Mesendoderm (in vitro differentiated cells): ENCODE measurements around the gene ARHGDIA.
A peak's percentile ranks its signal among the peaks of the same experiment; 100 is the strongest.

ENCODE experiments used
- DNase-seq: peaks from one replicate; pipeline ENCODE4 v3.0.0; 2013
- H2AK5ac ChIP-seq: 2 replicates; pipeline ENCODE4 v1.6.1; 2013; ENCODE audit warnings: low read length, inconsistent platforms
- H2BK120ac ChIP-seq: 2 replicates; pipeline ENCODE4 v1.6.1; 2013; ENCODE audit warnings: low read depth, mild to moderate bottlenecking, low read length, moderate library complexity, mixed read lengths
- H2BK15ac ChIP-seq: replicated peaks from 2 replicates; pipeline ENCODE4 v1.6.1; 2013; ENCODE audit warnings: low read depth, mild to moderate bottlenecking, moderate library complexity
- H2BK5ac ChIP-seq: 2 replicates; pipeline ENCODE4 v1.6.1; 2013; ENCODE audit warnings: low read length, inconsistent platforms
- H3K18ac ChIP-seq: 2 replicates; pipeline ENCODE4 v1.6.1; 2013; ENCODE audit warnings: mild to moderate bottlenecking, low read length, mixed read lengths
- H3K23ac ChIP-seq: one replicate; pipeline ENCODE4 v1.6.1; 2013; ENCODE audit warnings: low read length
- H3K27ac ChIP-seq: 2 replicates; pipeline ENCODE4 v1.5.1; 2013; ENCODE audit warnings: low read depth, mild to moderate bottlenecking, inconsistent platforms, low read length, moderate library complexity
- H3K27me3 ChIP-seq: 2 replicates; pipeline ENCODE4 v1.6.1; 2013; ENCODE audit warnings: low read length, control low read depth, mild to moderate bottlenecking, inconsistent platforms; ENCODE audit not compliant: insufficient read depth, poor library complexity
- H3K36me3 ChIP-seq: 2 replicates; pipeline ENCODE4 v1.6.1; 2013; ENCODE audit warnings: low read length, inconsistent platforms; ENCODE audit not compliant: control insufficient read depth, insufficient read depth
- H3K4ac ChIP-seq: one replicate; pipeline ENCODE4 v1.6.1; 2013; ENCODE audit warnings: low read depth, mild to moderate bottlenecking, low read length, moderate library complexity
- H3K4me1 ChIP-seq: 2 replicates; pipeline ENCODE4 v1.6.1; 2013; ENCODE audit warnings: low read depth, low read length, inconsistent platforms; ENCODE audit not compliant: control insufficient read depth
- H3K4me2 ChIP-seq: 2 replicates; pipeline ENCODE4 v1.6.1; 2013; ENCODE audit warnings: low read length
- H3K4me3 ChIP-seq: 2 replicates; pipeline ENCODE4 v1.5.1; 2013; ENCODE audit warnings: mild to moderate bottlenecking, low read length
- H3K56ac ChIP-seq: one replicate; pipeline ENCODE4 v1.6.1; 2013; ENCODE audit warnings: low read length
- H3K79me1 ChIP-seq: 2 replicates; pipeline ENCODE4 v1.6.1; 2013; ENCODE audit warnings: low read length, inconsistent platforms
- H3K79me2 ChIP-seq: 2 replicates; pipeline ENCODE4 v1.6.1; 2013; ENCODE audit warnings: mild to moderate bottlenecking, low read length; ENCODE audit not compliant: control insufficient read depth, insufficient read depth
- H3K9ac ChIP-seq: 2 replicates; pipeline ENCODE4 v1.6.1; 2013; ENCODE audit warnings: low read length, inconsistent platforms
- H4K5ac ChIP-seq: one replicate; pipeline ENCODE4 v1.6.1; 2013; ENCODE audit warnings: low read length
- H4K8ac ChIP-seq: one replicate; pipeline ENCODE4 v1.6.1; 2013; ENCODE audit warnings: low read depth, mild to moderate bottlenecking, control low read depth, low read length, moderate library complexity
- WGBS: extraction: QIAGEN DNeasy Blood & Tissue Kit; methylation state at CpG from one replicate; pipeline ENCODE4 v1.1.7; 2013; ENCODE audit warnings: low lambda C conversion rate, missing lambda C conversion rate; ENCODE audit not compliant: insufficient coverage; ENCODE audit errors: extremely low coverage; 5-methylcytosine and 5-hydroxymethylcytosine counted together

The ARHGDIA gene

GRCh38 chr17:81834831-81835267 is 36.3 kb downstream of the ARHGDIA start, which contains the start of gene PPP1R27:
Gene PPP1R27, minus strand, starts transcription at chr17:81835050. Its CDS starts 97 bp downstream, at chr17:81834953.
- Histone ChIP-seq H2BK5ac (no peak within 1 kb of the TSS), H3K4me2 (peak within 1 kb of the TSS; percentile 58), H3K36me3 (no peaks in the 10 kb centered on the region), H3K79me1 (peaks cover 11% of the 10 kb centered on the region), H3K56ac (peak within 1 kb of the TSS; percentile 95), H2AK5ac (no peak within 1 kb of the TSS), H3K4me3 (peak within 1 kb of the TSS; percentile 90), H3K23ac (peak within 1 kb of the TSS; percentile 80), H3K18ac (peak within 1 kb of the TSS; percentile 83), H3K9ac (peak within 1 kb of the TSS; percentile 90), H4K8ac (no peak within 1 kb of the TSS), H2BK15ac (no peak within 1 kb of the TSS), H2BK120ac (no peak within 1 kb of the TSS), H3K27me3 (no peaks in the 10 kb centered on the region), H3K27ac (no peak within 1 kb of the TSS), H3K4ac (peak within 1 kb of the TSS; percentile 96), H3K79me2 (peaks cover 4% of the 10 kb centered on the region), H3K4me1 (peaks cover 4% of the 10 kb centered on the region), H4K5ac (no peak within 1 kb of the TSS)
- no peak for DNase-seq
- no CpG with 5 or more reads among the region's 26 CpGs for WGBS

DNA sequence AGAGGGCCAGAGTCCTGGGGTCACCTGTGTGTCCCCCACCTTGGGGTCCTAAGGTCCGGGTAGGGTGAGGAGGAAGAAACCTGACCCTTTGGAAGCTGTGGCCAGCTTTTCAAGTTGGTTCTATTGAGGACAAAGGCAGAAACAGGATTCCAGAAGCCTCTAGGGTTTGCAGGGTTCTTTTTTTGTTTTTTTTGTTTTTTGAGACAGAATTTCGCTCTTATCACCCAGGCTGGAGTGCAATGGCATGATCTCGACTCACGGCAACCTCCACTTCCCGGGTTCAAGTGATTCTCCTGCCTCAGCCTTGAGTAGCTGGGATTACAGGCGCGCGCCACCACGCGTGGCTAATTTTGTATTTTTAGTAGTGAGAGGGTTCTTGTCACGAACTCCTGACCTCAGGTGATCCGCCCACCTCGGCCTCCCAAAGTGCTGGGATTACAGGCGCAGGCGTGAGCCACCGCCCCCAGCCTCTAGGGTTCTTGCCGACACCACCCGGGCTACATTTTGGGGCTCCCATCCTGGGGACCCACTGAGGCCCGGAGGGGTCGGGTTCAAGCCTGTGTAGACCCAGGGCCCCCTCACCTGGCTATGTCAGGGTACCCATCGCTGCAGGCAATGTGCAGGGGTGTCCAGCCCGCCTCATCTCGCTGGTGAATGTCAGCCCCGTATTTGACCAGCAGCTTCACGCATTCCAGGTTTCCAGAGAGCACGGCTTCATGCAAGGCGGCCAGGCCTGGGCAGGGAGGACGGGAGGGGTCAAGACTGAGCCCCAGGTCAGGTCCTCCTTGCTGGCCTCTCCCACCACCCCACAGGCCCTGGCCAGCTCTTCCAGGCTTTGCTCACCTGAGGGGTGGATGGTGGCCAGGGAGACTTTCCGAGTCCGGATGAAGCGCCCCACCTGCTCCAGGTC is 37.0 kb downstream of the ARHGDIA start:
- no peak for DNase-seq
- peak overlapping the region; percentile 58 for H3K4me2 ChIP-seq
- WGBS = no CpG with 5 or more reads among the region's 31 CpGs
- peak overlapping the region; percentile 90 for H3K4me3 ChIP-seq
- peak overlapping the region; percentile 96 for H2AK5ac ChIP-seq
- H3K56ac ChIP-seq = peak overlapping the region; percentile 95
- H3K9ac ChIP-seq = peak overlapping the region; percentile 90
- peak overlapping the region; percentile 87 for H3K27ac ChIP-seq
- H3K36me3 ChIP-seq = no peaks in the 10 kb centered on the region
- peak overlapping the region; percentile 83 for H3K18ac ChIP-seq
- H3K4me1 ChIP-seq = peaks cover 4% of the 10 kb centered on the region
- H3K79me1 ChIP-seq = peaks cover 14% of the 10 kb centered on the region
- H3K23ac ChIP-seq = peak overlapping the region; percentile 80
- no peaks in the 10 kb centered on the region for H3K27me3 ChIP-seq
- H3K4ac ChIP-seq = peak overlapping the region; percentile 96
- H3K79me2 ChIP-seq = peaks cover 4% of the 10 kb centered on the region
- H2BK120ac ChIP-seq = no peak overlapping the region
- H2BK5ac ChIP-seq = peak overlapping the region; percentile 50
- no peak overlapping the region for H4K5ac ChIP-seq
- H4K8ac ChIP-seq = no peak overlapping the region
- H2BK15ac ChIP-seq = no peak overlapping the region

- Histone ChIP-seq H2BK5ac (peak within 1 kb of the TSS; percentile 50), H3K79me2 (peaks cover 6% of the 10 kb centered on the region), H3K4me1 (peaks cover 4% of the 10 kb centered on the region), H4K5ac (no peak within 1 kb of the TSS), H4K8ac (peak within 1 kb of the TSS; percentile 90), H2BK15ac (no peak within 1 kb of the TSS), H2BK120ac (peak within 1 kb of the TSS; percentile 92), H3K56ac (peak within 1 kb of the TSS; percentile 95), H3K23ac (peak within 1 kb of the TSS; percentile 80), H3K4ac (peak within 1 kb of the TSS; percentile 96), H3K4me3 (peak within 1 kb of the TSS; percentile 90), H3K18ac (peak within 1 kb of the TSS; percentile 83), H2AK5ac (peak within 1 kb of the TSS; percentile 96), H3K79me1 (peaks cover 19% of the 10 kb centered on the region), H3K27me3 (no peaks in the 10 kb centered on the region), H3K4me2 (peak within 1 kb of the TSS; percentile 63), H3K36me3 (no peaks in the 10 kb centered on the region), H3K9ac (peak within 1 kb of the TSS; percentile 91), H3K27ac (peak within 1 kb of the TSS; percentile 87)
- WGBS = no CpG with 5 or more reads among the region's 76 CpGs
- DNase-seq = peak; percentile 95
Observed at GRCh38 chr17:81833160-81833920, 37.8 kb downstream of the ARHGDIA start, which contains the start of gene MCRIP1. Gene MCRIP1, minus strand, starts transcription at chr17:81833291. Its CDS starts 8,785 bp downstream, at chr17:81824506.

DNA sequence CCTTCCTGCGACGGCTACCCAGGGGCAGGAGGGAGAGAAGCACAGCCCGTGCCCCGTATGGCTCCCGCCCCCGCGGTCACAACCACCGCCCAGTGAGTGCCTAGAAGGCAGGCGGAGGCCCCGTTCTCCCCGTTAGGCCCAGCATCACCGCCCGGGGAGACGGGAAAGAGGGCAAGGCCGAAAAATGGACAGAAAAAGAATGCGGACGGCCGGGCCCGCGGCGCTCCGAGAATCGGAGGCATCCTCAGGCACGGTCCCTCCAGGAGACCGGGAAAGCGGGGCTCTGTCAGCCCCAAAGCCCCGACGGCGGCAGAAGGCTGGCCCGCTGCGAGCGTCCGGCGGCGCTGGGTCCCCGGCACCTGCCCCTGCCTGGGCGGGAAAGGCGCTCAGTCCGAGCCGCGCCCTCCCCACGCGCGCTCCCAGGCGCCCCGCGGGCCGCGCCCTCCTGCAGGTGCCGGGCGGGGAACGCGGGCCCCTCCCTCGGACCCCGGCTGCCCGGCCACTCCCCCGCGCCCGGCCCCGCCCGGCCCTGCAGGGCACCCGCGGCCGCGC is 38.5 kb downstream of the ARHGDIA start:
- Histone ChIP-seq H4K5ac (no peak overlapping the region), H4K8ac (no peak overlapping the region), H3K18ac (peak overlapping the region; percentile 30), H3K27me3 (no peaks in the 10 kb centered on the region), H3K27ac (peak overlapping the region; percentile 45), H3K9ac (peak overlapping the region; percentile 91), H3K79me2 (peaks cover 6% of the 10 kb centered on the region), H2BK120ac (no peak overlapping the region), H3K79me1 (peaks cover 19% of the 10 kb centered on the region), H3K4ac (peak overlapping the region; percentile 43), H2BK15ac (no peak overlapping the region), H3K36me3 (no peaks in the 10 kb centered on the region), H3K4me2 (peak overlapping the region; percentile 63), H2AK5ac (no peak overlapping the region), H3K56ac (peak overlapping the region; percentile 83), H2BK5ac (no peak overlapping the region), H3K4me1 (peaks cover 4% of the 10 kb centered on the region), H3K23ac (no peak overlapping the region), H3K4me3 (peak overlapping the region; percentile 65)
- no CpG with 5 or more reads among the region's 65 CpGs for WGBS
- no peak for DNase-seq

- no peak overlapping the region for H2BK5ac ChIP-seq
- H2BK120ac ChIP-seq = no peak overlapping the region
- H3K9ac ChIP-seq = peak overlapping the region; percentile 91
- no peaks in the 10 kb centered on the region for H3K27me3 ChIP-seq
- no CpG with 5 or more reads among the region's 18 CpGs for whole genome bisulfite sequencing
- peak overlapping the region; percentile 65 for H3K4me3 ChIP-seq
- H4K8ac ChIP-seq = no peak overlapping the region
- H3K4ac ChIP-seq = no peak overlapping the region
- DNase-seq = no peak
- peaks cover 19% of the 10 kb centered on the region for H3K79me1 ChIP-seq
- peaks cover 6% of the 10 kb centered on the region for H3K79me2 ChIP-seq
- no peak overlapping the region for H2AK5ac ChIP-seq
- peak overlapping the region; percentile 63 for H3K4me2 ChIP-seq
- H3K18ac ChIP-seq = no peak overlapping the region
- H3K27ac ChIP-seq = no peak overlapping the region
- peak overlapping the region; percentile 83 for H3K56ac ChIP-seq
- H3K4me1 ChIP-seq = peaks cover 4% of the 10 kb centered on the region
- H4K5ac ChIP-seq = no peak overlapping the region
- H3K36me3 ChIP-seq = no peaks in the 10 kb centered on the region
- no peak overlapping the region for H2BK15ac ChIP-seq
- peak overlapping the region; percentile 70 for H3K23ac ChIP-seq
Observed at GRCh38 chr17:81831957-81832607, 39.1 kb downstream of the ARHGDIA start.
